CD4-positive, alpha-beta T cell (primary cell): ENCODE results near the gene DENND11. TPM values are rescaled to one million over a fixed set of nuclear protein-coding genes. Genes with fewer than 3 reads are reported as not detected.

Source experiments
- ATAC-seq: fragments of 200-7000 bp; cut with Tn5 transposase; one replicate; pipeline ENCODE4 v1.10.0; 2022; ENCODE audit warnings: mild to moderate bottlenecking; ENCODE audit not compliant: poor library complexity
- CTCF ChIA-PET: fragments of 350-600 bp; sonication (Branson Sonifier 250); formaldehyde crosslinking; loops from one replicate; lab custom pipeline; 2021; ENCODE audit warnings: antibody characterized with exemption, inconsistent platforms; lab: Charles Lee
- POLR2A ChIA-PET: fragments of 350-600 bp; sonication (Branson Sonifier 250); formaldehyde crosslinking; loops from one replicate; lab custom pipeline; 2021; ENCODE audit warnings: antibody characterized with exemption, inconsistent platforms; lab: Charles Lee
- DNase-seq, 14 experiments: peaks; one replicate each; pipeline ENCODE4 v3.0.0-alpha.2; 2013 to 2020; ENCODE audit warnings: mixed read lengths in 2 of 14
- H3K27ac ChIP-seq, 2 donors: one replicate each; pipeline versions ENCODE4 v1.5.1 to v1.7.0; 2013; ENCODE audit warnings: low read length in 2 of 2, low read depth in 1 of 2, mild to moderate bottlenecking in 1 of 2
- H3K27me3 ChIP-seq, 2 experiments: 1 replicate in 1 of 2; 2 replicates in 1 of 2; pipeline versions ENCODE4 v1.6.1 to v1.7.0; 2013; ENCODE audit warnings: low read length in 2 of 2, control low read depth in 1 of 2, mild to moderate bottlenecking in 1 of 2, moderate library complexity in 1 of 2; ENCODE audit not compliant: insufficient read depth in 2 of 2, control insufficient read depth in 1 of 2
- H3K36me3 ChIP-seq: one replicate; pipeline ENCODE4 v1.6.1; 2013; ENCODE audit warnings: low read length, control low read depth; ENCODE audit not compliant: insufficient read depth
- H3K4me1 ChIP-seq: one replicate; pipeline ENCODE4 v1.6.1; 2013; ENCODE audit warnings: low read length, control low read depth; ENCODE audit not compliant: insufficient read depth
- H3K4me3 ChIP-seq: one replicate; pipeline ENCODE4 v1.5.1; 2013; ENCODE audit warnings: mild to moderate bottlenecking, low read length, moderate library complexity
- H3K9me3 ChIP-seq, 2 experiments: 1 replicate in 1 of 2; 2 replicates in 1 of 2; pipeline versions ENCODE4 v1.6.1 to v1.7.0; 2013; ENCODE audit warnings: low read length in 2 of 2, mild to moderate bottlenecking in 2 of 2, control low read depth in 1 of 2, moderate library complexity in 1 of 2; ENCODE audit not compliant: control insufficient read depth in 1 of 2, insufficient read depth in 1 of 2
- H3K27ac Mint-ChIP-seq: one replicate; pipeline ENCODE4 v1.8.0; 2020; ENCODE audit warnings: mixed read lengths
- H3K27me3 Mint-ChIP-seq: one replicate; pipeline ENCODE4 v1.8.0; 2021; ENCODE audit warnings: mixed read lengths
- H3K36me3 Mint-ChIP-seq: one replicate; pipeline ENCODE4 v1.8.0; 2021; ENCODE audit warnings: low read depth, mixed read lengths
- H3K4me1 Mint-ChIP-seq: one replicate; pipeline ENCODE4 v1.8.0; 2021; ENCODE audit warnings: low read depth, mixed read lengths
- H3K4me3 Mint-ChIP-seq: one replicate; pipeline ENCODE4 v1.8.0; 2020; ENCODE audit warnings: mild to moderate bottlenecking, mixed read lengths
- H3K9me3 Mint-ChIP-seq: one replicate; pipeline ENCODE4 v1.8.0; 2020; ENCODE audit warnings: mixed read lengths
- intact Hi-C, 2 experiments: fragments of 100-400 bp; cut with DNase I in 1 of 2; cut with micrococcal nuclease in 1 of 2; formaldehyde crosslinking; loops; one replicate each; pipeline versions ENCODE4 v1.15.1 to v1.9.0; 2023 to 2025; cut with DNase I, micrococcal nuclease
- total RNA-seq, 174 experiments: library from RNA in 2 of 174; stranded (reverse) in 2 of 174; gene quantifications; one replicate each; pipeline ENCODE4 v1.2.3 and lab custom pipeline; 2021 to 2026
- TF ChIP-seq, protein P1 (sequence below): fragments of 200-600 bp; IDR thresholded peaks from one replicate; pipeline ENCODE4 v1.8.0; 2022; ENCODE audit warnings: antibody characterized with exemption, mild to moderate bottlenecking

Gene DENND11
- total RNA-seq, 2 experiments from 2014 or later = 39.2 to 41.1 TPM

DNA sequence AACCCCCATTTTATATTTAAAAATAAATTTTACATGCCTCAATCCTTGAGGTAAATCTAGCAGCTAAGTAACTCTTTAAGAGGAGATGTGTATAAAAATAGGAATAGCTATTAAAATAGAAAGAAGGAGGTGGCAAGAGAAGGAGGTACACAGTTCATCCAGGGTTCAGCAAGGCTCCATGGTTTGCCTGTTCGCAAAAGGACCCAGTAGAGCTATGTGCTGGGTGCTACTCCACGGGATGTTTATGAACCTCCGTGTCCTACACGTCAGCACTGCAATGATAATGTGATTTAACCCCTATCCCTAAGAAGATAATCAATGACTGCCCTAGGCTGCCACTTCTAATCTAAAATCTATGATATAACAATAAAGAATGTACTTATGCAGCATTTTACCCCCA lies 926 bp upstream of the DENND11 start:
- peak overlapping the region; percentile 92 for H3K4me3 Mint-ChIP-seq
- TF ChIP-seq, protein P1, sequence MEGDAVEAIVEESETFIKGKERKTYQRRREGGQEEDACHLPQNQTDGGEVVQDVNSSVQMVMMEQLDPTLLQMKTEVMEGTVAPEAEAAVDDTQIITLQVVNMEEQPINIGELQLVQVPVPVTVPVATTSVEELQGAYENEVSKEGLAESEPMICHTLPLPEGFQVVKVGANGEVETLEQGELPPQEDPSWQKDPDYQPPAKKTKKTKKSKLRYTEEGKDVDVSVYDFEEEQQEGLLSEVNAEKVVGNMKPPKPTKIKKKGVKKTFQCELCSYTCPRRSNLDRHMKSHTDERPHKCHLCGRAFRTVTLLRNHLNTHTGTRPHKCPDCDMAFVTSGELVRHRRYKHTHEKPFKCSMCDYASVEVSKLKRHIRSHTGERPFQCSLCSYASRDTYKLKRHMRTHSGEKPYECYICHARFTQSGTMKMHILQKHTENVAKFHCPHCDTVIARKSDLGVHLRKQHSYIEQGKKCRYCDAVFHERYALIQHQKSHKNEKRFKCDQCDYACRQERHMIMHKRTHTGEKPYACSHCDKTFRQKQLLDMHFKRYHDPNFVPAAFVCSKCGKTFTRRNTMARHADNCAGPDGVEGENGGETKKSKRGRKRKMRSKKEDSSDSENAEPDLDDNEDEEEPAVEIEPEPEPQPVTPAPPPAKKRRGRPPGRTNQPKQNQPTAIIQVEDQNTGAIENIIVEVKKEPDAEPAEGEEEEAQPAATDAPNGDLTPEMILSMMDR = no peak
- intact Hi-C loops = loop anchor here in 1 of 2 experiments (2.0 kb wide), 1 partner anchor 48 kb away; no protein-coding TSS in a partner anchor
- Histone ChIP-seq H3K4me1 (peaks cover 27% of the 10 kb centered on the region), H3K9me3 (no peaks in the 10 kb centered on the region), H3K36me3 (no peaks in the 10 kb centered on the region), H3K27me3 (no peaks in the 10 kb centered on the region), H3K4me3 (no peak overlapping the region), H3K27ac (no peak overlapping the region)
- H3K27me3 Mint-ChIP-seq = no peaks in the 10 kb centered on the region
- no peak for DNase-seq
- peak overlapping the region; percentile 82 for H3K27ac Mint-ChIP-seq
- peaks cover 41% of the 10 kb centered on the region for H3K4me1 Mint-ChIP-seq
- POLR2A ChIA-PET = interaction anchor here (0.7 to 4.9 kb wide), 7 partner anchors 10 to 688 kb away, joined by 3 to 103 read pairs (median 3); partner anchors contain the start of genes MRPS33 and SSBP1
- H3K9me3 Mint-ChIP-seq = no peaks in the 10 kb centered on the region
- peaks cover 8% of the 10 kb centered on the region for H3K36me3 Mint-ChIP-seq
- CTCF ChIA-PET = interaction anchor here (1.0 to 4.5 kb wide), 3 partner anchors 11 to 48 kb away, joined by 3 to 38 read pairs (median 6); partner anchors contain the start of gene SSBP1
- ATAC-seq = no peak

DNA sequence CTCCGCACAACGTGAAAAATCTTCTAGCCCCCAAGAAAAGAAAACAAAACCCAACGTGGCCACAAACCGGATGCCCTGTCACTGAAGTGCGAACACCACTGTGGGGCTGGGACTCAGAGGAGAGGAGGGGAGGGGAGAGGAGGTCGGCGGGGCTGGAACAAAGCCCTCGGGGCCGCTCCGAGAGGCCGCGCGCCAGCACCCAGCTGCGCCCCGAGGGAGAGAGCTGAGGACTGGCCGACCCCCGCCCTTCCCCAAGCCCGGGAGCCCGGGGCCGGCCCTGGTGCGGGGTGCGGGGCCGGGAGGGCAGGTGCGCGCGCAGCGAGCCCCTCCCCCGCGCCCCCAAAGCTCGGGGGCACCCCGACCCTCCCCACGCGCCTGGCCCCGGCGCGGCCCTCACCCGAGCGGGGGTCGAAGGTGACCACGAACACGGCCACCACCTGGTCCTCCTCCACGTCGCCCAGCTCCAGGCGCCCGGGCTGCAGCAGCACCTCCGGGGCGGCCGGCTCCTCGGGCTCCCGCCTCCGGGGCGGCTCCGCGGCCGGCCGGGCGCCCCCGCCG lies 398 bp downstream of the DENND11 start:
- peaks cover 54% of the 10 kb centered on the region for H3K4me1 Mint-ChIP-seq
- no peaks in the 10 kb centered on the region for H3K36me3 ChIP-seq
- TF ChIP-seq, protein P1 = no peak

DNA sequence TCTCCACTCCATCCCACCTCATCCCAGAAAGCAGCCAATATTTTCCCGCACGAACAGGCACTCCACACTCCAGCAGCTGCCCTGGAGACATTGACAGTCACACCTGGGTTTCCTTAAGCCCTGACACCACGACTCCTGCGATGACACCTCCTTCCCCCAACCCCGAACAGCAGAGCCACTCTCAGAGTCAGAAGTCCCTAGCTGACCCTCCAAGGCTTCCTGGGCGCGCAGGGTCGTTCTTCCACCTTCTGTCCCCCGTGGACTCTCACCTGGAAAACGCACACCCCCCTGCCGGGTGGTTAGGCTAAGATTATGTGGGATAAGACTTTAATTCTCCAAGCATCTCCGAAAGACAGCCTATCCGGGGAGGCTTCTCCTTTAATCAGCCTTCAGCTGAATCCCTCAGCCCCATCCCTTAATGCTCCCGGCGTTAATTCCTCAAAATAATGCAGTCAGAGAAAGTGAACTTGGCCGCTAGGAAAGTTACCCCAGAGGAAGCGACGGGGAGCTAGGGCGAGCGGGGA lies 1.1 kb downstream of the DENND11 start:
- H3K27ac Mint-ChIP-seq = peak overlapping the region; percentile 90
- TF ChIP-seq, protein P1 = no peak
- peak in 6 of 14 experiments; percentile 1 to 45 (median 13) for DNase-seq

More for the DNA sequence above, 398 bp downstream of the DENND11 start:
- peak overlapping the region; percentile 96 for H3K4me3 Mint-ChIP-seq
- peak overlapping the region; percentile 90 for H3K27ac Mint-ChIP-seq
- ChIA-PET CTCF (interaction anchor here (0.9 to 4.5 kb wide), 3 partner anchors 12 to 44 kb away, joined by 3 to 38 read pairs (median 3); partner anchors contain the start of gene SSBP1), POLR2A (interaction anchor here (0.8 to 4.9 kb wide), 19 partner anchors 8 to 1028 kb away, joined by 3 to 103 read pairs (median 3); partner anchors contain the start of genes ADCK2, MRPS33 and SSBP1)
- DNase-seq = peak; percentile 47 to 89 (median 64)
- intact Hi-C loops = loop anchor here (1.0 to 2.0 kb wide), 3 partner anchors 37 to 47 kb away; partner anchors contain the start of gene SSBP1 (in 2 of the 2)
- Histone ChIP-seq H3K9me3 (no peaks in the 10 kb centered on the region), H3K27ac (peak overlapping the region in 1 of 2 donors; percentile 76), H3K27me3 (no peaks in the 10 kb centered on the region), H3K4me3 (peak overlapping the region; percentile 68), H3K4me1 (peaks cover 34% of the 10 kb centered on the region)
- no peaks in the 10 kb centered on the region for H3K9me3 Mint-ChIP-seq
- peaks cover 8% of the 10 kb centered on the region for H3K36me3 Mint-ChIP-seq
- peak; percentile 82 for ATAC-seq
- no peaks in the 10 kb centered on the region for H3K27me3 Mint-ChIP-seq

More for the DNA sequence above, 1.1 kb downstream of the DENND11 start:
- peak overlapping the region; percentile 68 for H3K4me3 ChIP-seq
- no peaks in the 10 kb centered on the region for H3K36me3 ChIP-seq
- H3K4me1 ChIP-seq = peaks cover 34% of the 10 kb centered on the region
- Mint-ChIP-seq H3K27me3 (no peaks in the 10 kb centered on the region), H3K36me3 (peaks cover 8% of the 10 kb centered on the region), H3K4me1 (peaks cover 61% of the 10 kb centered on the region), H3K4me3 (peak overlapping the region; percentile 96), H3K9me3 (no peaks in the 10 kb centered on the region)
- H3K27ac ChIP-seq = peak overlapping the region in 1 of 2 donors; percentile 24
- intact Hi-C loops = loop anchor here (1.0 to 2.0 kb wide), 2 partner anchors 37 to 38 kb away; partner anchors contain the start of gene SSBP1 (in 2 of the 2)
- no peaks in the 10 kb centered on the region for H3K9me3 ChIP-seq
- ATAC-seq = no peak
- no peaks in the 10 kb centered on the region for H3K27me3 ChIP-seq
- ChIA-PET POLR2A (interaction anchor here (0.9 to 4.9 kb wide), 13 partner anchors 8 to 686 kb away, joined by 3 to 103 read pairs (median 3); partner anchors contain the start of genes MRPS33 and SSBP1), CTCF (interaction anchor here (0.9 to 4.5 kb wide), 3 partner anchors 9 to 45 kb away, joined by 3 to 38 read pairs (median 3); partner anchors contain the start of gene SSBP1)
